Endothelial cell of umbilical vein (primary cell): ENCODE results near the gene KCTD18.

Source experiments
- CTCF ChIP-seq, 2 donors: IDR thresholded peaks; 1 replicate in 1 of 2; 2 replicates in 1 of 2; pipeline ENCODE4 v1.5.1; 2011; ENCODE audit warnings: low read length in 2 of 2, mild to moderate bottlenecking in 2 of 2, moderate library complexity in 2 of 2, control low read depth in 1 of 2, inconsistent platforms in 1 of 2, low read depth in 1 of 2; ENCODE audit not compliant: insufficient read depth in 1 of 2; ENCODE audit errors: extremely low read depth in 1 of 2
- EZH2 ChIP-seq: IDR thresholded peaks from 2 replicates; pipeline ENCODE4 v1.6.1; 2012; ENCODE audit warnings: borderline replicate concordance, low read depth, mild to moderate bottlenecking, moderate library complexity, low read length, inconsistent platforms; ENCODE audit not compliant: severe bottlenecking
- JUN ChIP-seq: IDR thresholded peaks from 2 replicates; pipeline ENCODE4 v1.6.1; 2011; ENCODE audit warnings: borderline replicate concordance, low read depth; ENCODE audit not compliant: insufficient read length, insufficient read depth
- MAX ChIP-seq: IDR thresholded peaks from 2 replicates; pipeline ENCODE4 v1.6.1; 2011; ENCODE audit not compliant: insufficient read depth, insufficient read length
- POLR2A ChIP-seq: IDR thresholded peaks from 2 replicates; pipeline ENCODE4 v1.6.1; 2012; ENCODE audit warnings: low read depth, mild to moderate bottlenecking, control low read depth, low read length
- POLR2AphosphoS5 ChIP-seq: IDR thresholded peaks from 2 replicates; pipeline ENCODE4 v1.6.1; 2012; ENCODE audit warnings: low read depth, mild to moderate bottlenecking, control low read depth, low read length, moderate library complexity; ENCODE audit not compliant: insufficient read depth

GRCh38 chr2:200509612-200510433 lies at the start of gene KCTD18:
- TF ChIP-seq CTCF (IDR thresholded peaks at IDR 0.05; ENCODE audit: extremely low read depth in 1 of 2, insufficient read depth in 1 of 2, low read depth in 1 of 2, low read length in 2 of 2) (peak; percentile 88 to 91), EZH2 (no peak), POLR2AphosphoS5 (peak; percentile 97), JUN (no peak), MAX (no peak), POLR2A (peak; percentile 73)
